Measurements from ENCODE around the gene UPK3A. TPM values are rescaled to one million over a fixed set of nuclear protein-coding genes. Genes with fewer than 3 reads are reported as not detected.

UPK3A gene
- total RNA-seq, 4 donors from 2014 or later = not detected

- H3K9me3 ChIP-seq = no peaks in the 10 kb centered on the region
- no peak for ATAC-seq
- no peak overlapping the region for H3K4me3 ChIP-seq
- no peaks in the 10 kb centered on the region for H3K36me3 ChIP-seq
- no peaks in the 10 kb centered on the region for H3K27me3 ChIP-seq
- TF ChIP-seq CTCF (IDR thresholded peaks at IDR 0.05) (no peak), EP300 (IDR thresholded peaks at IDR 0.05) (no peak), POLR2A (IDR thresholded peaks at IDR 0.05) (no peak), POLR2AphosphoS5 (IDR thresholded peaks at IDR 0.05) (no peak)
- 71 to 86% methylated on average over 4 to 7 of the region's 16 CpGs for WGBS, 2 donors (ENCODE audit: low coverage in 1 of 2)
- no peak overlapping the region for H3K27ac ChIP-seq
- peaks cover 0 to 52% (median 18%) of the 10 kb centered on the region in 3 donors for H3K4me1 ChIP-seq
Observed at GRCh38 chr22:45270095-45271020, 14.4 kb upstream of the UPK3A start.

GRCh38 chr22:45271667-45272201 lies 13.0 kb upstream of the UPK3A start:
- WGBS, 2 donors (ENCODE audit: low coverage in 1 of 2) = 29 to 100% methylated on average over 1 to 13 of the region's 13 CpGs
- peak overlapping the region in 3 of 4 donors; percentile 39 to 78 (median 74) for H3K27ac ChIP-seq
- no peak overlapping the region for H3K4me3 ChIP-seq
- peaks cover 0 to 52% (median 18%) of the 10 kb centered on the region in 3 donors for H3K4me1 ChIP-seq
- no peaks in the 10 kb centered on the region for H3K36me3 ChIP-seq
- peak; percentile 75 for ATAC-seq
- TF ChIP-seq EP300 (IDR thresholded peaks at IDR 0.05) (no peak), CTCF (IDR thresholded peaks at IDR 0.05) (no peak), POLR2AphosphoS5 (IDR thresholded peaks at IDR 0.05) (peak; percentile 42)
- H3K9me3 ChIP-seq = no peaks in the 10 kb centered on the region
- H3K27me3 ChIP-seq = no peaks in the 10 kb centered on the region

GRCh38 chr22:45272498-45272897 lies 12.3 kb upstream of the UPK3A start:
- no peaks in the 10 kb centered on the region for H3K36me3 ChIP-seq
- WGBS, 2 donors (ENCODE audit: low coverage in 1 of 2) = no CpG with 5 or more reads among the region's 7 CpGs
- H3K27me3 ChIP-seq = no peaks in the 10 kb centered on the region
- H3K4me3 ChIP-seq = no peak overlapping the region
- ATAC-seq = no peak
- H3K27ac ChIP-seq = peak overlapping the region in 3 of 4 donors; percentile 39 to 78 (median 74)
- no peaks in the 10 kb centered on the region for H3K9me3 ChIP-seq
- peaks cover 0 to 52% (median 18%) of the 10 kb centered on the region in 3 donors for H3K4me1 ChIP-seq
- no peak for TF ChIP-seq POLR2A (IDR thresholded peaks at IDR 0.05)
- no peak for TF ChIP-seq EP300 (IDR thresholded peaks at IDR 0.05)
- TF ChIP-seq CTCF (IDR thresholded peaks at IDR 0.05) = no peak
- no peak for TF ChIP-seq POLR2AphosphoS5 (IDR thresholded peaks at IDR 0.05)

- Histone ChIP-seq H3K27me3 (no peaks in the 10 kb centered on the region), H3K9me3 (no peaks in the 10 kb centered on the region), H3K4me3 (no peak overlapping the region), H3K4me1 (peaks cover 0 to 44% (median 18%) of the 10 kb centered on the region in 3 donors), H3K36me3 (no peaks in the 10 kb centered on the region), H3K27ac (peak overlapping the region in 2 of 4 donors; percentile 37 to 74)
- no peak for TF ChIP-seq POLR2A (IDR thresholded peaks at IDR 0.05)
- no peak for TF ChIP-seq EP300 (IDR thresholded peaks at IDR 0.05)
- TF ChIP-seq CTCF (IDR thresholded peaks at IDR 0.05) = no peak
- TF ChIP-seq POLR2AphosphoS5 (IDR thresholded peaks at IDR 0.05) = no peak
- WGBS, 2 donors (ENCODE audit: low coverage in 1 of 2) = 100% methylated on average over 5 of the region's 15 CpGs; no CpG with 5 or more reads in 1 of the 2 donors
- ATAC-seq = no peak
Observed at GRCh38 chr22:45273452-45274075, 11.2 kb upstream of the UPK3A start.

Data from gastroesophageal sphincter (tissue), 4 donors.